HG02588 (cell line): ENCODE data around the gene PLXNA1.
A peak's percentile ranks its signal among the peaks of the same experiment; 100 is the strongest.

Experiments
- ATAC-seq: cut with Tn5 transposase; IDR thresholded peaks from one replicate; pipeline ENCODE4 v1.9.1; 2021; ENCODE audit warnings: mild to moderate bottlenecking, moderate library complexity; ENCODE audit not compliant: unreplicated experiment

Gene PLXNA1

DNA sequence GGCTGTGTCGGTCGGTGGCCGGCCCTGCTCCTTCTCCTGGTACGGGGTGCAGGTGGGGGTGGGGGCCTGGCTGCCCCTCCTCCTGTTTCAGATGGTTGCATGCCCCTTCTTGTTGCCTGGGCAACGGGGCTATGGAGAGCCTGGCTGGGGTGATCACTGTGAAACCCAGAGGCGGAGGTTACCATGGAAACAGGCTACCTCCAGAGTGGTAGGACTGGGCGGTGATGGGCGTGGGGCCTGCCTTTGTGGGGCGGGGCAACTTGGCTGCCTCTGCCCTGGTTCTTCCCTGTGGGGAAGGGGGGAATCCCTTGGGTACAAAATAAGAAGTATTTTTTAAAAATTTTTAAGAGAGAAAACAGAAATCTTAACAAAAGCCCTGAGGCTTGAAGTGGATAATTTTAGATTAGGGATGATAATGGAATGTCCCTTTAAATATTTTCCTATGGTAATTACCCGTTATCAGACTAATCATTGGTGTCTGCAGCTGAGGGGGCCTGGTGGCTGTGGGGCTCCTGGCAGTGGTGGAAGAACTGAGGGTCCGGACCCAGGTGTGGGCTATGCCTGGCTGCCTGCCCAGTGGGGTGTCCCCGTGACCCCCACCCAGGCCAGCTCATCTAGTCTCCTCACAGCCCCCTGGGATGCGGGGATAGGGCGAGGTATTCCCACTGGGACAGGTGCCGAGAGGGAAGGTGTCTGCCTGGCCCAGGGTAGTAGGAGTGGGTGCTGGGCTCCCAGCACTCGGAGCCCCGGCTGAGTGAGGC, 32.5 kb downstream of the PLXNA1 start:
- peak; percentile 75 for ATAC-seq

GRCh38 chr3:127016043-127016343, 33.1 kb downstream of the PLXNA1 start:
- no peak for ATAC-seq

GRCh38 chr3:127016461-127016860, 33.5 kb downstream of the PLXNA1 start:
- ATAC-seq = no peak

DNA sequence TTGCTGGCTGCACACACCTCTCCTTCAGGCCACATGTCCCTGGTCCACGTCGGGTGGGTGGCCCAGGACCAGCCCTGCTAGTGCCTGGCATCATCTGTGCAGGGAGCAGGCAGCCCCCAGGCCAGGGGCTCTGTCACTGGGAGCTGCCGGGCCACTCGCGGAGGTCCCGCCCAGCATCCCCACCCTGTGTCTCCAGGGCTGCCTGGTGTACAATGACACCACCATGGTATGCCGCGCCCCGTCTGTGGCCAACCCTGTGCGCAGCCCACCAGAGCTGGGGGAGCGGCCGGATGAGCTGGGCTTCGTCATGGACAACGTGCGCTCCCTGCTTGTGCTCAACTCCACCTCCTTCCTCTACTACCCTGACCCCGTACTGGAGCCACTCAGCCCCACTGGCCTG, 34.3 kb downstream of the PLXNA1 start:
- no peak for ATAC-seq

GRCh38 chr3:127017781-127018180, 34.9 kb downstream of the PLXNA1 start:
- no peak for ATAC-seq

GRCh38 chr3:127018306-127018828, 35.5 kb downstream of the PLXNA1 start:
- ATAC-seq = no peak

DNA sequence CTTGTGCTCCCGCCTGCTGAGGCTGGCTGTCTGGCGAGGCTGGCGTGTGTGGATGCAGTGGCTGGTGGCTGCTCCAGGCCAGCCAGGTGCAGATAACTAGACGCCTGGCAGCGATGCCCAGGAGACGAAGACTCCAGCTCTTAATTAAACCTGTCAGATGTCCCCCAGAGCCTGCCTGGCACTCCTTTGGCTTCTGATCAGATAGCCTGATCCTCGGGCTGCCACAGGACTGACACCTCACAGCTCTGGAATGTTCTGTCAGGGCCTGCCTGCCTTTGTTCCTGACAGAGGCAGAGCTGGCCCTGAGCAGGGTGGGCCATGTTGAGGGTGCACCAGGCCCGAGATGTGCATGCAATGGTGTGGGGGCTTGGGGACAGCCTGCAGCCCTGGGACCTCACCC, 36.5 kb downstream of the PLXNA1 start:
- no peak for ATAC-seq

- ATAC-seq = no peak
These were observed 37.6 kb downstream of the PLXNA1 start for GRCh38 chr3:127020543-127020942.

DNA sequence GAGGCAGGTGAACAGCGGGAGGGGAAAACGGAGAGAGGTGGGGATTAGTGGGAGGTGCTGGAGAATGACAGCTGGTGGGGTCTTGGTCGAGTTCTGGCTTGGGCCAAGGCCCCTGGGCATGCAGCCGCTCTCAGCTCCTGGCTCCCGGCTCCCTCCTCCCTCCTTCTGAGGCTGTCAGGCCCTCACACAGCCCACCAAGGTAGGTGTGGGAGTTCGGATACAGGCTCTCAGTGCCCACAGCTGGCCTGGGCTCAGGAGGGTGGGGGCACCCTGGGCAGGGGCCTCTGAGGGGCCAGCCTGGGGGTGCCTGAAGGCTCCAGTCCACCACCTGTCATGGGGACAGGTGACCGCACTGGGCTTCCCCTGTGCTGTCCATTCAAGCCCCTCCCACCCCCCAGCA, 39.9 kb downstream of the PLXNA1 start:
- no peak for ATAC-seq

DNA sequence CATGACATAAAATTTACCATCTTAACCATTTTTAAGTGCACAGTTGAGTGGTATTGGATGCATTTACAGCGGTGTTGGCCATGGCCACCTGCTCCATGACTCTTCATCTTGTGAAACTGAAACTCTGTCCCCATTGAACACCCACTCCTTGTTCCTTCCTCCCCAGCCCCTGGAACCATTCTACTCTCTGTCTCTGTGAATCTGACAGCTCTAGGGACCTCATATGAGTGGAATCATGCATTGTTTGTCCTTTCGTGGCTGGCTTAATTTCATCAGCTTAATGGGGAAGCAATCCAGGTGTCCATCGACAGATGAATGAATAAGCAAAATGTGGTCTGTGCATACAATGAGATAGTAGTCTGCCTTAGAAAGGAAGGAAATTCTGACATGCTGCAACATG, 42.5 kb downstream of the PLXNA1 start:
- no peak for ATAC-seq

- ATAC-seq = no peak
These were observed 43.1 kb downstream of the PLXNA1 start for GRCh38 chr3:127026036-127026435.

GRCh38 chr3:127026661-127027060, 43.7 kb downstream of the PLXNA1 start:
- ATAC-seq = no peak

DNA sequence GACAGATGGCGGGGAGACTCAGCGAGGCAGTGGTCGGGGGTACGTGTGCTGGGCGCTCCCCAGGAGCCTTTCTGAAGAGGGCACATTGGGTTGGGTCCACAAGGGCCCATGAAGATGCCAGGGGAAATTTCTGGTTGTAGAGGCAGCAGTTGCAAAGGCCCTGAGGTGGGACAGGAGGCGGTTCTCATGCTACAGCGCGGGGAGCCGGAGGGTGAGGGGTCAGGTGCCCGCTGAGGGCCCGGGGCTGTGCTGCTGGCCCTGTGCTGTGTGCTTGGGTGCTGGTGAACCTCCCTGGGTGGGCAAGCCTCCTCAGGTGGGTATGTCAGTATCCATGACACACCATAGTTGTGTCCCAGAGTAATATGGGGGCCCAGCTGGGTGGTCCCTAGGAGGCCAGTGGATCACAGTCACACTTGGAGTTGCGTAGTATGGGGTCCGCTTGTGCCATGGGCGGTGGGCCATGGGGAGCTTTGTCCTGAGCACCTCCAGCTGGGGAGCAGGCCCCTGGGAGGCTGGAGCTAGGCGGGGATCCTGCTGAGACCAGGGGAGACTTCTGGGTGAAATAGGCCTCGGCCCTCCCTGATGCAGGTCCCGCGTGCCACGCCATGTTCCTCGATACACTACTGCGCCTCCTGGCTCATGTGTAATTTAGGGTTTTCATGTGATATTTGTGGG, 44.3 kb downstream of the PLXNA1 start:
- ATAC-seq = no peak

- no peak for ATAC-seq
These were observed 45.1 kb downstream of the PLXNA1 start for GRCh38 chr3:127027811-127028548.

DNA sequence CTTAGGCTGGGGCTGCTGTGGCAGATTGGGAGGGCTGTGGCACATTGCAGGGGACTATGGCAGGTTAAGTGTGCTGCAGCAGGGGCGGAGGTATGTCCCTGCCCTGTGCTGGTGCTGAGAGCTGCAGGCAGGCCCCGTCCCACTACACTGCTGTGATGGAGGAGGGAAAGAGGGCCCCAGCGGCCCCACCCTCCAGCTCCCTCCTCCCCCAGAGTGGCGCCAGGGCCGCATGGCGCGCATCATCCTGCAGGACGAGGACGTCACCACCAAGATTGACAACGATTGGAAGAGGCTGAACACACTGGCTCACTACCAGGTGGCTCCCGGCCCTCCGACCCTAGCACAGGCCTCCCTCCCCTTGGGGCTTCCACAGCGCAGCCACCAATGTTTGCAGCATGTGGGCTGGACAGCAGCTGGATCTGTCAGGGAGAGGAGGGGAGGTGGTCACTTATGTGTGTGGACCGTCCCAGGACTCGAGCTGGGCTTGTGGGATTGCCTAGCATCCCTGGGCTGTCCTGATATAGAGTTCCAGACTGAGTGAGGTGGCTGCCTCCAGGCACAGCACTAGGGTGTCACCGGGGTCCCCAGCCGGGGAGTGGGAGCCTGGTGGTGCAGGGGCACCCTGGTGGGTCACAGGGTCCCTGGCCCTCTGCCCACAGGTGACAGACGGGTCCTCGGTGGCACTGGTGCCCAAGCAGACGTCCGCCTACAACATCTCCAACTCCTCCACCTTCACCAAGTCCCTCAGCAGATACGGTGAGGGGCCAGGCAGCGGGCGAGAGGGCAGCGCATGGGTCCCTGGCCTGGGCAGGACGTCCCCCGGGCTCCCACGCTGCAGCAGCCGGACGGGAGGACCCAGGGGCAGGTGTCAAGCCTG, 46.1 kb downstream of the PLXNA1 start:
- no peak for ATAC-seq

- ATAC-seq = no peak
These were observed 47.0 kb downstream of the PLXNA1 start for GRCh38 chr3:127029658-127030507.

DNA sequence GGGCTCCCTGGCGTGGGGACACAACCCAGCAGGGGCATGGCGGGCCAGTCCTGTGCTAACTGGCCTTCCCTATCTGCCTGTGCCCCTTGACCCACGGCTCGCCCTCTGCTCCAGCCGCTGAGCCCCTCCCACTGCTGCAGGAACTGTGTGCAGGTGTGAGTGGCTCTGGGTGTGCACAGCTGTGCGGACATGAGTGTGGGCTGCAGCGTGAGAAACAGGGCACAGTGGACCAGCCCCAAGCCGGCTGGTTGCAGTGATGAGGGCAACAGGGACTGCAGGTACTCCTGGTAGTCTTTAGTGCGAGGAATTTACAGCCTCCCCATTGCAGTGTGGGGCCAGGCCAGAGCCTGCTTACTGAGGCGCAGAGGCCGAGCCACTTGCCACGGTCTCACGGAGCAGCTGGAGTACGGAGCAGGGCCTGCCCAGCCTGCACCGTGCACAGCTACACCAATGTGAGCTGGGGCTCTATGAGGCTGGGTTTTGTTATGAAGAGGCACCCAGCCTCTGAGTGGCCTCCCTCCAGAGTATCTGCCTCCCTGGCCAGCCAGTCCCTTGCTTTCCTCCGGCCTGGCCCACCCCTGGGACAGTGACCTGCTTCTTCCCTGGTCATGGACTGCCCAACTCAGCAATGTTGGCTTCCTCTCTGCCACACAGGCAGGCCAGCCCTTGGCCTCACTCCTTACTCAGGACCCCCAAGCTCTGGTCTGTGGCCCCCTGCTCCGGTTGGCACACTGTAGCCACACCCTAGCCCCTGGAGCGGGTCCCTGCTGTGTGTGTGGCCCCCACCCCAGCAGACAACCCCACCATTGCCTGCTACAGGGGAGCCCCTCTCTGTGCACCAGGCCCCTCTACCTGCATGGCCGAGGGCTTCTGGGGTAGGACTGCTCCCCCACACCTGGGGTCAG, 47.8 kb downstream of the PLXNA1 start:
- no peak for ATAC-seq

- ATAC-seq = no peak
These were observed 48.5 kb downstream of the PLXNA1 start for GRCh38 chr3:127031413-127031810.

GRCh38 chr3:127031845-127032244, 48.9 kb downstream of the PLXNA1 start:
- no peak for ATAC-seq
